HepG2 (cell line): ENCODE data around the gene TIMM44. TPM values are rescaled to one million over a fixed set of nuclear protein-coding genes. Genes with fewer than 3 reads are reported as not detected.

ENCODE experiments used
- GLMP ChIP-seq: sonication (generic); formaldehyde crosslinking; IDR thresholded peaks from 2 replicates; pipeline ENCODE4 v1.9.0; 2021; ENCODE audit warnings: missing genetic modification reagents, mild to moderate bottlenecking, borderline replicate concordance
- KDM3A ChIP-seq: IDR thresholded peaks from 2 replicates; pipeline ENCODE4 v1.6.1; 2018; ENCODE audit warnings: low read depth, missing compliant biosample characterization
- NFE2L2 ChIP-seq: fragments of 150-350 bp; IDR thresholded peaks from 2 replicates; pipeline ENCODE4 v1.6.1; 2014; ENCODE audit warnings: low read length
- RCOR2 ChIP-seq: IDR thresholded peaks from 2 replicates; pipeline ENCODE4 v1.6.1; 2016; ENCODE audit warnings: missing biosample characterization, missing genetic modification reagents
- SMYD3 ChIP-seq: sonication (generic); formaldehyde crosslinking; IDR thresholded peaks from 2 replicates; pipeline ENCODE4 v1.8.1; 2023; ENCODE audit warnings: mild to moderate bottlenecking, missing genetic modification reagents
- SNAI1 ChIP-seq: sonication (generic); formaldehyde crosslinking; IDR thresholded peaks from 2 replicates; pipeline ENCODE4 v1.5.0; 2020; ENCODE audit warnings: mild to moderate bottlenecking, missing genetic modification reagents, borderline replicate concordance
- TARDBP ChIP-seq: sonication (generic); formaldehyde crosslinking; IDR thresholded peaks from 2 replicates; pipeline ENCODE4 v1.8.0; 2022; ENCODE audit warnings: mild to moderate bottlenecking, missing genetic modification reagents
- TEAD2 ChIP-seq: sonication (generic); formaldehyde crosslinking; IDR thresholded peaks from 2 replicates; pipeline ENCODE4 v1.9.0; 2021; ENCODE audit warnings: missing genetic modification reagents
- THAP11 ChIP-seq: IDR thresholded peaks from 2 replicates; pipeline ENCODE4 v1.6.1; 2016; ENCODE audit warnings: missing biosample characterization, missing genetic modification reagents
- ZBTB38 ChIP-seq: sonication (generic); formaldehyde crosslinking; IDR thresholded peaks from 2 replicates; pipeline ENCODE4 v1.5.1; 2020; ENCODE audit warnings: mild to moderate bottlenecking, missing genetic modification reagents
- ZFY ChIP-seq: sonication (generic); formaldehyde crosslinking; IDR thresholded peaks from 2 replicates; pipeline ENCODE4 v1.4.0; 2020; ENCODE audit warnings: missing genetic modification reagents
- ZNF276 ChIP-seq: sonication (generic); formaldehyde crosslinking; IDR thresholded peaks from 2 replicates; pipeline ENCODE4 v1.4.0; 2020; ENCODE audit warnings: mild to moderate bottlenecking, low read depth, missing genetic modification reagents
- ZNF280B ChIP-seq: sonication (generic); formaldehyde crosslinking; IDR thresholded peaks from 2 replicates; pipeline ENCODE4 v1.5.0; 2020; ENCODE audit warnings: missing genetic modification reagents, mild to moderate bottlenecking, borderline replicate concordance
- ZNF496 ChIP-seq: sonication (generic); formaldehyde crosslinking; IDR thresholded peaks from 2 replicates; pipeline ENCODE4 v1.8.1; 2023; ENCODE audit warnings: mild to moderate bottlenecking, moderate library complexity, missing genetic modification reagents; ENCODE audit not compliant: insufficient replicate concordance
- ZNF512 ChIP-seq: sonication (generic); formaldehyde crosslinking; IDR thresholded peaks from 2 replicates; pipeline ENCODE4 v1.4.0; 2020; ENCODE audit warnings: mild to moderate bottlenecking, missing genetic modification reagents
- ZNF563 ChIP-seq: sonication (generic); formaldehyde crosslinking; IDR thresholded peaks from 2 replicates; pipeline ENCODE4 v1.8.0; 2022; ENCODE audit warnings: mild to moderate bottlenecking, moderate library complexity, missing genetic modification reagents
- ZNF607 ChIP-seq: sonication (generic); formaldehyde crosslinking; IDR thresholded peaks from 2 replicates; pipeline ENCODE4 v1.5.1; 2020; ENCODE audit warnings: missing genetic modification reagents, mild to moderate bottlenecking, borderline replicate concordance
- ZNF781 ChIP-seq: sonication (generic); formaldehyde crosslinking; IDR thresholded peaks from 2 replicates; pipeline ENCODE4 v1.5.1; 2020; ENCODE audit warnings: borderline replicate concordance, mild to moderate bottlenecking, missing genetic modification reagents; ENCODE audit errors: not compliant biosample characterization
- ZNF784 ChIP-seq: sonication (generic); formaldehyde crosslinking; IDR thresholded peaks from 2 replicates; pipeline ENCODE4 v1.5.1; 2020; ENCODE audit warnings: missing genetic modification reagents, mild to moderate bottlenecking, borderline replicate concordance
- ZNF788 ChIP-seq: sonication (generic); formaldehyde crosslinking; IDR thresholded peaks from 2 replicates; pipeline ENCODE4 v1.5.0; 2020; ENCODE audit warnings: mild to moderate bottlenecking, missing genetic modification reagents, borderline replicate concordance
- polyA plus RNA-seq, 8 experiments: library from polyadenylated mRNA; depleted of rRNA in 3 of 8; stranded (reverse) in 7 of 8; unstranded in 1 of 8; fragments of >200 nt; fragmentation: Illumina TruSeq in 4 of 8; extraction: Trizol in 4 of 8; gene quantifications; 2 replicates each; pipeline versions ENCODE4 v1.2.1 to v1.2.3, GENCODE V29; 2011 to 2016; ENCODE audit warnings: low read depth in 4 of 8, missing spikeins in 1 of 8, mixed read lengths in 1 of 8; ENCODE audit not compliant: insufficient read depth in 1 of 8
- total RNA-seq, 5 experiments: library from RNA; depleted of rRNA; stranded (reverse); fragments of >200 nt; fragmentation: Illumina TruSeq; extraction: Trizol; gene quantifications; 2 replicates each; pipeline ENCODE4 v1.2.3, GENCODE V29; 2016; ENCODE audit warnings: low read depth in 1 of 5

TIMM44 gene
- total and polyA plus RNA-seq, 2 of the 13 experiments (the other 11 are each of a cell fraction or from before 2014, with no cell fraction given), result 42.9 to 72.6 TPM

- TF ChIP-seq ZNF784 (CRISPR knock-in tag), result peak; percentile 82
- TF ChIP-seq NFE2L2, result no peak
- peak; percentile 36 for TF ChIP-seq ZNF781 (CRISPR knock-in tag)
- TF ChIP-seq KDM3A, result peak; percentile 47; the same call in 1 of the 2 replicates
- no peak for TF ChIP-seq ZBTB38 (CRISPR knock-in tag)
- TF ChIP-seq TEAD2, result no peak
- TF ChIP-seq ZNF276, result 0 out of 2 replicates have a peak, but pooled peaks have one; percentile 20
- peak; percentile 82; the same call in 1 of the 2 replicates for TF ChIP-seq ZNF788 (CRISPR knock-in tag)
- no peak for TF ChIP-seq ZNF496
- peak; percentile 73; the same call in 1 of the 2 replicates for TF ChIP-seq TARDBP (CRISPR knock-in tag)
- no peak for TF ChIP-seq ZFY (CRISPR knock-in tag)
- TF ChIP-seq ZNF563 (CRISPR knock-in tag), result 0 out of 2 replicates have a peak, but pooled peaks have one; percentile 38
- TF ChIP-seq RCOR2, result no peak
- peak; percentile 21; the same call in 1 of the 2 replicates for TF ChIP-seq THAP11 (CRISPR knock-in tag)
- TF ChIP-seq ZNF280B (CRISPR knock-in tag), result peak; percentile 65
- 0 out of 2 replicates have a peak, but pooled peaks have one; percentile 17 for TF ChIP-seq SNAI1 (CRISPR knock-in tag)
- TF ChIP-seq GLMP (CRISPR knock-in tag), result no peak
- peak; percentile 94 for TF ChIP-seq ZNF607
- no peak for TF ChIP-seq ZNF512 (CRISPR knock-in tag)
- TF ChIP-seq SMYD3, result no peak
These were observed 24.6 kb downstream of the TIMM44 start (continued) for GRCh38 chr19:7918615-7919421.
